Lung microvascular endothelial cell (primary cell): ENCODE measurements around the gene GLS. TPM values are rescaled to one million over a fixed set of nuclear protein-coding genes. Genes with fewer than 3 reads are reported as not detected.
"Not testable (repeated sequence)": the region's sequence is repeated elsewhere in the genome, so short reads cannot be mapped to it uniquely, and the experiment has no call there.

Source experiments
- DNase-seq, 2 donors: peaks; one replicate each; pipeline versions ENCODE4 v3.0.0 to v3.0.0-alpha.2; 2010; ENCODE audit warnings: low read depth in 2 of 2
- total RNA-seq: library from RNA; depleted of rRNA; stranded (reverse); fragments of >200 nt; gene quantifications from 2 replicates; pipeline ENCODE4 v1.2.1, GENCODE V29; 2014

GLS gene
- total RNA-seq, 1 donor from 2014 or later: 231 TPM

DNA sequence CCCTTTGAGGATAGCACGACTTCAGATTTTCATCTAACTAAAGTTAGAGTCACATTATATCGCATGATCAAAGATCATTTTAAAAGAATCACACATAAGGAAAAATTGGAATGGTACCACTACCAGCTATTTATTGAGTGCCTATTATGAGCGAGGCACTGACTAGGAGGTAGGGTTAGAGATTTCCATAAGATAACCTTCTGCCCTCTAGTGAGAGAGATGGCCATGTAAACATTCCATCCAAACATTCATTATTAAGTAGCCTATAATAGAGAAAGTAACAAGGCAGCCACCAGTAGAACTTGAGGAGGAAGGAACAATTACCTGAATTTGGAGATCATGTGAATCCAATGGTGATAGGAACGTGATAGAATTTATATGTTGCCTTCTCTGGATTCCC is 25.4 kb upstream of the GLS start:
- no peak for DNase-seq

DNA sequence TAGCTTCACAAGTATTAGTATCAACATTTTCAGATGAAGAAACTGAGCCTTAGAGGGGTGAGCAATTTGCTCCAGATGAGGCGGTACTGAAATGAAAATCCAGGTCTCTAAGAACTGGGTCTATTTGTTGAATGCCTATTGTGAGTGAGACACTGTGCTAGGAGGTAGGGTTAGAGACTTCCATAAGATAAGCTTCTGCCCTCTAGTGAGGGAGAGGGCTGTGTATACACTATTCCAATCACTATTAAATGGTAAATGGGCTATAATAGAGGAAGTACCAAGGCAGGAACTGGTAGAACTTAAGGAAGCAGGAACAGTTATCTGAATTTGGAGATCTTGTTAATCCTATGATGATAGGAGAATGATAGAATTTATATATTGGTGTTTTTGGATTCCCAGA is 23.6 kb upstream of the GLS start:
- no peak for DNase-seq

DNA sequence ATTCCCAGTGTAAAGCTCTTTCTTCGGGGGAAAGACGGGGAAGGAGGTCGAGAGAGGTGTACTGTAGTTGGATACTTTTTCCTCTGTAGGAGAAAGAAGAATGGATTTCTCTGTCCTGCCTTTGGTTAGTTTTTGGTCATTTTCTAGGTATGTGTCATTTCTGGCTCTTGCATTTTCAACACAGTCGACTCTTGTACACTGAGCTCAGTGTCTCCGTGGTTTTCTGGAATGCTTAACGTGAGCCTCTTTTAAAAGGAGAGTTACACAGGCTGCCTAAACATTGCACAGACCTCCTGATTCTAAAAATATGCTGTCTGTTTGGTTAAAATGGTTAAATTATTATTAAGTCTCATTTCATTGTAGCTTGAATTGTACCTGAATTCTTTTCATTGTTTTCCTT is 21.8 kb upstream of the GLS start:
- no peak for DNase-seq

DNA sequence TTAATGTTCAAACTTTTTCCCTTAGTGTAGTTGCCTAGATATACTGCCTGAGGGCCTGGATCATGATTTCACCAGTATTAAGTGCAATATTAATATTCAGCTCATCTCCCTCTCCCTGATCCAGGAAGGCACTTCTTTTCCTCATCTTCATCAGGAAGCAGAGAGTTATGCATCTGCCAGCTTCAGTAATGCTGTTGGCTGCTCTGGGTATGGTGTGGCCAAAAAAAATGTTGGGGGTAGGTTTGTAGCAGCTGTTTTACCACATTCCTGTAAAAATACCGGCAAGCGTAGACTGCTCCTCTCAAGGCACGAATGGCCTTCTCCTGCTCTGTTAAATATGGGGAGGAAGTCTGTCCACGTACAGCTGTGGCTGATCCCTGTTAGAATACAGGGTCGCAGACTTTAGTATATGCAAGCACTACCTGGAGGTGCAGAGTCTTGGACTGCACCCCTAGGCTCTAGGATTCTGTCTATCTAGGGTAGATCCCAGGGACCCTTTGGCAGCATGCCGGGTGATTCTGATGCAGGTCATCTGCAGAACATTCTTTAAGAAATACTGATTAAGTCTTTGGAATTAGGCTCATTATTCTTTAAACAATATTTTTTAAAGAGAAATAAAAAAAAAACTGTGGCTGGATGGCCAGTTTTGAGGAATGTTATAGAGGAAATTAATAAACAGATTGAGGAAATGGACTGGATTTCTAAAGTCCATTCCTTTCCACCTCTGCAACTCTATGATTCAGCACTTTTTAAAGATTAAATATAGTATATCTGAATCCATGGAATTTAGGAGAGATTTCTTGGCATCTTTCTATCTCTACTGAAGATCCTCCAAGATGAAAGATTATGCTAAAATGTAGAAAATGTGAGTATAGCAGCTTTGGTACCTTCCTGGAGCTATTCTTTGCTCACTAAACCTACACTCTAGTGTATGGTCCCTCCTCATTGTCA is 21.0 kb upstream of the GLS start:
- DNase-seq: peak in 1 of 2 donors; percentile 36

DNA sequence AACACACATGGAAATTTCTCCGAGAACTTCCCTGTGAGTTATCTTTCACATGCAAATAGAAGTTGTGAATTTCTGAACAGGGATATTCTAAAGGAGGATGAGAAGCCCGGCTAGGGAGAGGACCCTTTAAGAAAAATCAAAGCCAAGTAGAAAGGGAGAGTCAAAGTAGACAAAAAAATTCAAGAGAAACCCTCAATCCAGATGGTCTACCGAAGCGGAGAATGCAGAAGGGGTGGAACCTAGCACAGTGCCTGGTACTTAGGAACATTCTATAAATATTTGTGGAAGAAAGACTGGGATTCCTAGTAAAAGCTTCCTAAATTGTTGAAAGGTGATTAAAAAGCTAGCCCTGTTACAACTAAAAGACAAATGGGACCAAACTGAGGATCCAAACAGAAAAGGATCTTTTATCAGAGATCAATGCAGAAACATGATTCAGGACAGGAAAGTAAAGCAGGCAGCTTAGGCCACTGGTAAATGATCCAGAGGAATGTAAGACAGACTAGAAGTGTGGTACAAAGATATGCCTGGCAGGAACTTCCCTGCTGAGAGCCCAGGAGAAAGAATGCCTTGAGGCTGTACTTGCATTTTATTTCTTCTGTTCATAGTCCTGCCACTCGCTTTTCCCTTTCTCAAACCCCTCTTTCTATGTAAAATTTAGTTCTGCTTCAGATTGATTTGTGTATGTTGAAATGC is 19.5 kb upstream of the GLS start:
- DNase-seq: no peak

DNA sequence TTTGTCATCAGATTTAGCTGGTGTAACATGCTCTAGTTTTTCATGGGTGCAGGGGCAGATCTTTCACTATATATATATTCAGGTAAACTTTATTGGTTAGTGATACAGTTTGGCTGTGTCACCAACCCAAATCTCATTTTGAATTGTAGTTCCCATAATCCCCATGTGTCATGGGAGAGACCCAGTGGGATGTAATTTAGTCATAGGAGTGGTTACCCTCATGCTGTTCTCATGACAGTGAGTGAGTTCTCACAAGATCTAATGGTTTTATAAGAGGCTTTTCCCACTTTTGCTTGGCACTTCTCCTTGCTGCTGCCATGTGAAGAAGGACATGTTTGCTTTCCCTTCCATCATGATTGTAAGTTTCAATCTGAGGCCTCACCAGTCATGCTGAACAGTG is 18.5 kb upstream of the GLS start:
- DNase-seq: not testable (repeated sequence)

DNA sequence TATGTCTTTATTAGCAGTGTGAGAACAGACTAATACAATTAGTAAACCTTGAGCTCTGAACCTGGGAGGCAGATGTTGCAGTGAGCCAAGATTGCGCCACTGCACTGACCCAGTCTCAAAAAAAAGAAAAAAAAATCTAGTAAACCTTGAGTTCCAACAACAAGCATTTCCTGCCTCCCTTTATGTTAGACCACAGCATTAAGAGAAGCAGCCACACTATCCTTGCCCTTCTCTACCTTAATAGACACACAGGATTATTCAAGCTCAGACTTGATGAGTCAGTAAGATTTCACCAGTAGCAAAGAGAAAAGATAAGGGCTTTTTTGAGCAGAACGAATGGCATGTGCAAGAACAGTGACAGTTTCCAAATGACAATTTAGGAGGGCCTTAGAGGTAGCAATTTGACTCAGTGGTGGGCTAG is 18.0 kb upstream of the GLS start:
- no peak for DNase-seq

DNA sequence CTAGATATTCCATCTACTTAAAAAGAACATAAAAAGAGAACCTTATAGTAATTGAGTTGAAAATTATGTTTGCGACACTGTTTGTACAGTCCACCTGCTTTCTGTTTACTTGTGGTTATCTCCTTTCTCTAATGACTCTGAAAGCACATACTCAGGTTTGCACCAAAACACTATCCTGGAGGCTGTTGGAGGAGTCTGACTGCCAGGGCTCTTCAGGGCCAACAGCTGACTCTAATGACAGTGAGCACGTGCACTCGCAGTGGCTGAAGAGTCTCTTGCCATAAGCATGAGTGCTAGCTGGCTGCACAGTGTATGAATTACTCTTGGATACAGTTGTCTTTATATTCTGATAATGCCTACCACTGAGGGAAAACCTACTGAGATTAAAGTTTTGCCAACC is 16.7 kb upstream of the GLS start:
- no peak for DNase-seq

DNA sequence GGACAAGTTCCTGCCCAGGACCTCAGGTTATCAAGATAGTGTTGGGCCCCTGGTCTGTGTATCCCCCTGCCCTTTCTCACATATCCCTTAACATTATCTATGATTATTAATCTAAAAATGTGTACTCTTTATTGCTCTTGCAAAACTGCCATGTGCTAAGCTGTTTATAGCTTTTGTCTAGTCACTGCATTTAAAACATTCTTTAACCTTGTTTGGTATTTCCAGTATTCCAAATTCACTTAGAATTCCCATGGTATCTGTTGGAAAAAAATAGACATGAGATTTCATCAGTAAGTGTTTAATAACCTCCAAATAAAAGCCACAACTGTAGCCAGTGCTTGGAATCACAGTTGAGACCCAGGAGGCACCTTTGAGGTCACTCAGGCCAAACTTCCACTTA is 16.2 kb upstream of the GLS start:
- DNase-seq: no peak

DNA sequence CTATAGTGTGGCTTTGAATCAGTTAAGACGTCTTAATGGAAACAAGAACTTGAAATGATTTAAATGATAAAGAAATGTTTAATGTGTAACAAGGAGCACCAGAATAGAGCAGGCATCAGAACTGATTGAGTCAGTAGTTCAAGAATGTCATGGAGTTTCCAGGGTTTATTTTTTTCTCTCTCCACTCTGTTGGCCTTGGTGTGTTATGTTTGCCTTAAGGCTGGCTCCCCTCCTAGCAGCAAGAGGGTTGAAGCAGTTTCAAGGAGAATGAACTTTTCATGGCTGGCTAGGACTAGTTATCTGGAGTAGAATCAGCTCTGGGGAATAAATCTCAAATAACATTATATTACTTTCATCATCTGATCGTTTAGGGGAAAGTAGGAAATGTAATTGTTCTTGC is 13.4 kb upstream of the GLS start:
- no peak for DNase-seq

DNA sequence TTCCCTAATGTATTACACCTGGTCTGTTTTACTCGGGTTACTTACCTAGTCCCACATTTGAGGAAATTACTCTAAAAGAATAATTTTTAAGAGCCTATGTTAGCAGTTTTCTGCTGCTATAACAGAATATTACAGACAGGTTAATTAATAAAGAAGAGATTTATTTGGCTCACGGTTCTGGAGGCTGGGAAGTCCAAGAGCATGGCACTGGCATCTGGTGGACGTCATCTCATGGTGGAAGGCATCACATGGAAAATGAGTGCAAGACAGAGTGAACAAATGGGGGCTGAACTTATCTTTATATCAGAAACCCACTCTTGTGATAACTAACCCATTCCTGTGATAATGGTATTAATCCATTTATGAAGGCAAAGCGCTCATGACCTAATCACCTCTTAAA is 12.8 kb upstream of the GLS start:
- DNase-seq: no peak

DNA sequence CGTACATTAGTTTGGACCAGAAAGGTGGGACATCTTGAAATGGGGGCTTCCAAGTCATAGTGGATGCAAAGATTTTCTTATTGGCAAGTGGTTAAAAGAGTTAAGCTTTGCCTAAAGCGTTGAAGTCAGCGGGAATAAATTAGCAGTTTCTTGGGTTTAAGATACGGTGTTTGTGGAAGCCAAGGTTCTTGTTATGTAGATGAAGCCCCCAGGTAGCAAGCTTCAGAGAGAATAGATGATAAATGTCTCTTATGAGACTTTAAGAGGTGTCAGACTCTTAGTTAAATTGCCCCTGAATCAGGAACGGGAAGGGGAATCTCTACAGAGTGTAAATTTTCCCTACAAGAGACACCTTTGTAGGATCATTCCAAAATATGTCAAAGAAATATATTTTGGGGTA is 10.9 kb upstream of the GLS start:
- DNase-seq: no peak

DNA sequence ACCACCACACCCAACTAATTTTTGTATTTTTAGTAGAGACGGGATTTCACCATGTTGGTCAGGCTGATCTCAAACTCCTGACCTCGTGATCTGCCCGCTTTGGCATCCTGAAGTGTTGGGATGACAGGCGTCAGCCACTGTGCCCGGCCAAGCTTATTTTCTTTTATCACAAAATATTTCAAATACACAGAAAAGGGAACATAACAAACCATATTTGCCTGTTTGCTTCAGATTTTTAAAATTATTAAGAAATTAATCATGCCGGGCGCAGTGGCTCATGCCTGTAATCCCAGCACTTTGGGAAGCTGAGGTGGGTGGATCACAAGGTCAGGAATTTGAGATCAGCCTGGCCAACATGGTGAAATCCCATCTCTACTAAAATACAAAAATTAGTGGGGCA is 7.2 kb upstream of the GLS start:
- not testable (repeated sequence) for DNase-seq

DNA sequence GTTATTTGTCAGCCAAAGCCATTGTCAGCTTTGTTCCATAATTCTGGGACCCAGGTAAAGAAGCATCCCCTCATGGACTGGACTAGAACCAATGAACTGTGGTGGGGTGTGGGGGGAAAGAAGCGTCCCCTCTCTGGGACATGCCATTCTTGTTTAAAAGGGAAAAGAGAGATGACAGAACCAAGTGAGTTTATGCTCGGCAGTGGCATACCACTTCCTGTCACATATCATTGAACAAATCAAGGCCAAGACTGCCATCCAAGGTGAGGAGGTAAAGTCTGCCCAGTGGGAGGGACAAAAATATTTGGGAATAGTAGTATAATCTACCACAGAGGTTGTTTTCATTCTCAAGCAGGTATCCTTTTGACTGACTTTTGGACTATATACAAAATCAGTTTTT is 4.7 kb upstream of the GLS start:
- no peak for DNase-seq

DNA sequence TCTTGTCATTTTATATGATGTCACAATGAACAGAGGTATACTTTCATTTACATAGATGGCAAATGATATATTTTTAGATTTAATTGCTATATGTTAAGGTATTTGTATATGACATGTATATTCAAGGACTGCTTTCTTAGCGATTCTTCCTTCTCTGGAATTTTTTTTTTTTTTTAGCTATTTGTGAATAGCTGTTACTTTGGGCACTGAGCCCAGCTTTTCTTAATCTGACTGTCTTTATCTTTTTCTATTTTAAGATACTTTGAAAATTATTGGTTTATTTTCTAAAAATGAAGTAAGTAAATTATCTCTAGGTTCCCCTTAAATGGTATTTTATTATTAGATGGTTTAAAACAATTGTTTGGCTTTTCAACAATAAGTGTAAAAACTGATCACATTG is 4.0 kb upstream of the GLS start:
- DNase-seq: no peak

DNA sequence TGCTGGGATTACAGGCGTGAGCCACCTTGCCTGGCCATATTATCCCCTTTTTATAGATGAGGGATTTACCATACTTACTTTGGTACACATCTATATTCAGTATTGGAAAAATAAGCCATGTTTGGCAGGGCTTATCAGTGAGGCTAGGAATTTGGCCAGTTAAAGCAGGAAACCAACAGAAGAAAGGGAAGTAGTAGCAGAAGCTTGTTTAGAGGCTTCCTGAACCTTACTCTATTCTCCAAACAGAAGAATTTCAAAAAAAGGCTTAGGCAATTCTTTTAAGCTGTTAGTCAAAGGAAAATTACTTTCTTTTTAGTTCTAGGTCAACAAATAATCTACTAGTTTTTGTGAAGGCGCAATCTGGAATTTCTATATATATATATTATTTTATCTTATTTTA is 3.2 kb upstream of the GLS start:
- DNase-seq: peak; percentile 27 to 54

DNA sequence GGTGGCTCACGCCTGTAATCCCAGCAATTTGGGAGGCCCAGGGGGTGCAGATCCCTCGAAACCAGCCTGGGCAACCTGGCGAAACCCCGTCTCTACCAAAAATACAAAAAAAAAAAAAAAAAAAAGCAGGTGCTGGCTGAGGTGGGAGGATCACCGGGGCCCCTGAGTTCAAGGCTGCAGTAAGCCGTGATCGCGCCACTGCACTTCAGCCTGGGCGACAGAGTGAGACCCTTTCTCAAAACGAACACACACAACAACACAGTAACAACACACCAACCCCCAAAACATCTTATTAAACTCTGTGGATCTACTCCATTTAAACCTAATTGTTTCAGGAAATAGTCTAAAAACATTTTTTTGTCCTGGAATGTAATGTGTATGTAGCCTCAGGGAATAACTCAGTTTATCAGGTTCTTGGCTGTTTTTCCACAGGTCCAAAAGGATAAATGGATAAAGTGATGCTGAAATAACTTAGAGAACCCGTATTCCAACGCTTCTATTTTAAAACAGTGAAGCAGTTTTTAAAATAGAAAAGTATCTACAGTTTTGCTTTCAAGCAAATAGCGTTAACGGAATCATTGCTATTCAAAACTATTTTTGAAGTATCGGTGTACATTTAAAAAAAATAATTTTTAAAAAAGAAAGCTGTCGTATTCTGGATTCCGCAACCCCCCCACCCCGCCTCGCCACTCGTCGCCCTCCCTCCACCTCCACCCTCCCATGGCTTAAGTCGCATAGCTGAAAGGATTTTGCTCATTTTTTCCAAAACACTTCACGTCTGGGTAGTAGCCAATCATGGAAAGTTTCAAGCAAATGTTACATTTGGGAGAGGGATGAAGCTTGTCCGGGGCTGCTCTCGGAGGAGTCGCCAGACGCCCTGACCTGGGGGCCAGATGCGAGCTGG is 895 bp upstream of the GLS start:
- DNase-seq: peak in 1 of 2 donors; percentile 87

DNA sequence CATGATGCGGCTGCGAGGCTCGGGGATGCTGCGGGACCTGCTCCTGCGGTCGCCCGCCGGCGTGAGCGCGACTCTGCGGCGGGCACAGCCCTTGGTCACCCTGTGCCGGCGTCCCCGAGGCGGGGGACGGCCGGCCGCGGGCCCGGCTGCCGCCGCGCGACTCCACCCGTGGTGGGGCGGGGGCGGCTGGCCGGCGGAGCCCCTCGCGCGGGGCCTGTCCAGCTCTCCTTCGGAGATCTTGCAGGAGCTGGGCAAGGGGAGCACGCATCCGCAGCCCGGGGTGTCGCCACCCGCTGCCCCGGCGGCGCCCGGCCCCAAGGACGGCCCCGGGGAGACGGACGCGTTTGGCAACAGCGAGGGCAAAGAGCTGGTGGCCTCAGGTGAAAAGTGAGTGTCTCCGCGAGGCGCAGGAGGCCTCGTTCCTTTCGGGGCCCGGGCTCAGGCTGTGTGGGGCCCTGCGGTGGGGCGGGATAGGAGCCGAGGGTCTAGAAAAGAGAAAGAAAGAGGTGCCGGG is 520 bp downstream of the GLS start:
- DNase-seq: no peak

DNA sequence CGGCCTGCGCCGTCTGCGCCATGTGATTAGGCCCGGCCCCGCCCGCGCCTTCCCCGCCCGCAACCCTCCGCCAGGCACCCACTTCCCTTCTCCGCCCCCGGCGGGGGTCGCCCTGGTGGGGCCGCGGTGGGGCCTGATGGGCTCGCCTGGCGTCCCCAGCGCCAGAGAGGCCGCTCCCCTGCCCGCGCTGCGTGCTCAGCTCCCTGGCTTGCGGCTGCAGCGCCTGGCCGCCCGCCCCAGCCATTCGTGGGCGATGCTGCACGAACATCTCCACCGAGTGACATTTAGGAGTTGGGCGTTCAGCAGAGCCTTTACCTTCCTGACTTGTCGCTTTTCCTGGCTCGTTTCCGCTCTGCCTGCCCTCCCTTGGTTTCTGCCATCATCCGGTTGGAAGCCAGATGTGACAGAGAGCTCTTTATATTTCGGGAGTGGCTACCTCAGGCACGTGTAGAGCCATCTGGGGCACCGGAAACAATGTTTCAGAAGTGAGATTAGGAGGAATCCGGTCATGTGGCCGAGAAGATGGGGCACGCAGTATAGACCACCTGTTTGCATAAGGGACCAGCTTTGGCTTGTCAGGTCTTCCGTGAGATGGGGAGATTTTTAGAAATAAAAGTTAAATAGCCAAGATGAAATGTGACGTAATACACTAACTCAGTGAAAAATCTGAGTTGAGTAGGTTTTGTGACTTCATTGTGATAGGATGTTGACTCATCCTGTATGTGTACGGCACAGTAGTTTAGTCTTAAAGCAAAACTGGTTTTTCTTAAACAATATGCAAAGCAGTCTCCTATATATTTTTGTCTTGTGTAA is 1.2 kb downstream of the GLS start:
- peak; percentile 63 to 81 for DNase-seq

DNA sequence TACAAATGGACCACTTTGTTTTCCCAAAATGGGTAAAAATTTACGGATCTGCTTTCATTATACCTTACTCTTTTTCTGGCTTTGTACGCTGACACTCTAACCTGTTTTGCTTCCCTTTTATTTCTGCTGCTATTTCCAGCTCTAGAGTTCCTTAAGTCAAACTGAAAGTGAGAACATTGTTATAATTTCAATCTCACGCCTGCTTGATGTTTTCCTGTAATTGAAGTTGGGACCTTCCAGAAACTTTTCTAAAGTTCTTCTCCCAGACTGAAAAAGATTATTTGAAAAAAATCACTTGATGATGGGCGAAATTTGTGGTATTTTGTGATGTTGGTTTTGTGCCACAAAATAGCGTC is 1.8 kb downstream of the GLS start:
- no peak for DNase-seq
